HL-60/S4 treated with phorbol 12-myristate 13-acetate at 8.2 ng/mL for 4 days and 3 days (cell line): ENCODE data around the gene SEMA4A.
"Not testable (repeated sequence)": the region's sequence is repeated elsewhere in the genome, so short reads cannot be mapped to it uniquely, and the experiment has no call there.

Experiments
- in situ Hi-C: fragments of 300-500 bp; cut with MboI; formaldehyde crosslinking; loops from 2 replicates; pipeline ENCODE4 v1.15.0; 2022; ENCODE audit warnings: low sequenced_read_pairs

Gene SEMA4A

GRCh38 chr1:156155756-156156510, 2.5 kb downstream of the SEMA4A start:
- in situ Hi-C loops = no loop called here

DNA sequence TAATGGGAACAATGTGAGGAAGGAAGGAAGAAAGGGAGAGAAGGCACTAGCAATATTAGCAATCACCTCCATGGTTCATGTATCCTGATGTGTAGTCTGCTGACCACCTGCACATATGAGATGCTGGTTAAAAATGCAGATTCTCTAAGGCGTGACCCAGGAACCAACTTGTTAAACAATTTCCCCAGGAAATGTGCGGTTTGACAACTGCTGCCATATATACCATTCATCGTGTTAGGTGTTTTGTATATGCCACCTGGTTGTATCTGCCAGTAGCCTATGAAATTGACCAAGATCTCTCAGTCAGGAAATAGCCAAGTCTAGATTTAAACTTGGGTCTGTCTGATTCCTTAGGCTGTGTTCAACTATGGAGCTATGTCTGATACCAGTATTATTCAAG, 4.1 kb downstream of the SEMA4A start:
- in situ Hi-C loops = no loop called here

DNA sequence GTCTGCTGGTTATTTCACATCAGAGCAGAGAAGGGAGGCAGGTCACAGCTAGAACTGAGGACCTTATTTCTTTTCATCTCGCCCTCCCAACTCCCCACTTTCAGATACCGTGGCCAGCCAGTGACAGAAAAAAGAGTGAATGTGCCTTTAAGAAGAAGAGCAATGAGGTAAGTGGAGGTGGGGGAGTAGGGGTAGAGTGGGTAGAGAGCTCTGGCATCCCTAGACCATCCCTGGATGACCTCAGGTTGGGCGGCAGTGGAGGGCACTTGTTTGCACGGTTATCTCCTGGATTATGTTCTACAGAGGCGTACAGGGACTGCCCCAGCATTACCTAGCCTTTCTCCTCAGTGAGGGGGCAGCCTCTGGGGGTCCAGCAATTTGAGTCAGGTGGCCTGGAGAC, 4.6 kb downstream of the SEMA4A start:
- in situ Hi-C loops = no loop called here

DNA sequence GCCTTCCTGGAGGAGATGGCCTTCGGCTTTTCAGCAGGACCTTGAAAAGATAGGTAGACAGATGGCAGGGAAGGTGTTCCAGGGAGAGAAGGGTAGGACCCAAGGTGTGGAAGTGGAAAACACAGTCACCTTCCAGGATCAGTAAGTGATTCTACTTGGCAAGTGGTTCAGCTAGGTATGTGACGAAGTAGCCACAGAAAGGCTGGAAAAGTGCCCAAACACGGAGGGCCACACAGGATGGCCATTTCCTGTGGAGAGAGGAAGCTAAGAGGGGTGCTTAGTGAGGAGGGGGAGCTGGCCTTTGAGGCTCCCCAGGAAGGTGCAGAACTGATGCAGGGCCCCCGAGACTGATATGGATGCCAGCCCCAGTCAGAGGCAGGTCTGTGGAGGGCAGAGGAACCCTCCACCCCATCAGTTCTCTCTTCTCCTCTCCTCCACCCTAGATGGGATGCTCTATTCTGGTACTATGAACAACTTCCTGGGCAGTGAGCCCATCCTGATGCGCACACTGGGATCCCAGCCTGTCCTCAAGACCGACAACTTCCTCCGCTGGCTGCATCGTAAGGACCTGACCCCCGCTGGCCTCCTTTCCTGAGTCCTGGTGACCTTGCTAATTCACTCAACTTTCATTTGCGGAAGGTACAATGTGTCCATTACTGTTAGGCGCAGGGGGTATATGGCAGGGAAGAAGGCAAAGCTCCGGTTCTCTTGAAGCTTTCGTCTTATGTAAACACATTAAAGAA, 6.8 kb downstream of the SEMA4A start:
- in situ Hi-C loops = no loop called here

- in situ Hi-C loops = no loop called here
Measured at GRCh38 chr1:156160743-156161171, 7.4 kb downstream of the SEMA4A start.

GRCh38 chr1:156162430-156163037, 9.1 kb downstream of the SEMA4A start:
- in situ Hi-C loops = no loop called here

- in situ Hi-C loops = no loop called here
Measured at GRCh38 chr1:156163712-156164111, 10.3 kb downstream of the SEMA4A start.

DNA sequence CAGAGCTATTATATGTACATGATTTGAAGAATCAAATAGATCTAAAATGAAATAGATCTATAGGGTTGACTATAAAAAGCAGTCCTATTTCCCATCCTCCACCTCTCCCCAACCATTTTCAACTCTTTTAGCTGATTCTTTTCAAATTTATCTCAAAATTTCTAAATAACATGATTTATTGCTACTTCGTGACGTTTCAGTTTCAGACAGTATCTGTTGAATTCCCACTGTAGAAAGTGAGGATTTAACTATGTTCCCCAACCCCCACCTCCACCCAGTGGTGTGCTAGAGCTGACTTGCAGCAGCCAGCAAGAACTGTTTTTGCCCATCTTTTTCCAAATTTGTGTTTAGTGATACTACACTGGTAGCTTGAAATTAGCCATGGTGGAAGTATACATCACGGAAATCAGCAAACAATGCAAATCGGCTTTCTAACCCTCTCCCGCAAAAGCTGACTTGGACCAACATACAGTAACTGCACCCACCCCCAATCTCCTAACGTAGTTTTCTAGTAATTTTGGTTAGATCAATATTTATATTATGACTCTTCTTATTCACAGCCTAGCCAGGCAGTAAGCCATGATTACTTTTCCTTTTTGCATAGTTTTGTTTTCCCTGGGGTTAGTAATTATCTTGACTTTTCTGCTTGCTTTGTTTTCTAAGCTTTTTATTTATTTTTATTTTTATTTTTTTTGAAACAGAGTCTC, 10.9 kb downstream of the SEMA4A start:
- in situ Hi-C loops = no loop called here

GRCh38 chr1:156165083-156165482, 11.7 kb downstream of the SEMA4A start:
- in situ Hi-C loops = no loop called here

DNA sequence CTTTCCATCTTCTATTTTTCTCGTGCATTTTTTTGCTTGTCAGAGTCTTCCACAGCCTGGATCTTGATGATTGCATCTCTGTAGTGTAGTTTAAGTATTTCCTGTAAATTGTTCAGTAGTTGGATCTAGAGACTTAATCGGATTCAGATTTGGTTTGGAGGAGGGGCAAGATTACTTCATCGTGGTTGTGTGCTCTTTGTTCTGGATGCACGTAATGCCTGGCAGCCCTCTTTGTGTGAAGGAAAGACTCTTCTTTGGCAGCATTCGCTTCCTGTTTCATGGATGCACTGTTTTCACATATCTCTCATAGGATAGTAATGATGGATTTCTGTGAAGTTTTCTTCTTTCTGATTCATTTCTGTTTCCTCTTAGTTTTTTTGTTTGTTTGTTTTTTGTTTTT, 14.2 kb downstream of the SEMA4A start:
- in situ Hi-C loops = no loop called here

GRCh38 chr1:156172696-156173470, 19.5 kb downstream of the SEMA4A start:
- in situ Hi-C loops = no loop called here

GRCh38 chr1:156176610-156177210, 23.3 kb downstream of the SEMA4A start:
- in situ Hi-C loops = no loop called here

- in situ Hi-C loops = no loop called here
Measured at GRCh38 chr1:156177919-156178654, 24.7 kb downstream of the SEMA4A start.

DNA sequence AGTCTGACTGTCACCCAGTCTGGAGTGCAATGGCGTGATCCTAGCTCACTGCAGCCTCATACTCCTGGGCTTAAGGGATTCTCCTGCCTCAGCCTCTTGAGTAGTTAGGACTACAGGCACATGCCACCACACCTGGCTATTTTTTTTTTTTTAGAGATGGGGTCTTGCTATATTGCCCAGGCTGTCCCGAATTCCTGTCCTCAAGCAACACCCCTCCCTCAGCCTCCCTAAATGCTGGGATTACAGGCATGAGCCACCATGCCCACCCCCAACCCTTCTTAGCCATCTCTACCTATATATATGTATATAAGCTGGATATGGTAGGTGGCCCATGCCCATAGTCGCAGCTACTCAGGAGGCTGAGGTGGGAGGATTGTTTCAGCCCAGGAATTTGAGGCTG, 27.1 kb downstream of the SEMA4A start:
- in situ Hi-C loops = no loop called here

GRCh38 chr1:156181391-156181924, 28.1 kb downstream of the SEMA4A start:
- in situ Hi-C loops = not testable (repeated sequence)

- in situ Hi-C loops = not testable (repeated sequence)
Measured at GRCh38 chr1:156182010-156182779, 28.8 kb downstream of the SEMA4A start.

DNA sequence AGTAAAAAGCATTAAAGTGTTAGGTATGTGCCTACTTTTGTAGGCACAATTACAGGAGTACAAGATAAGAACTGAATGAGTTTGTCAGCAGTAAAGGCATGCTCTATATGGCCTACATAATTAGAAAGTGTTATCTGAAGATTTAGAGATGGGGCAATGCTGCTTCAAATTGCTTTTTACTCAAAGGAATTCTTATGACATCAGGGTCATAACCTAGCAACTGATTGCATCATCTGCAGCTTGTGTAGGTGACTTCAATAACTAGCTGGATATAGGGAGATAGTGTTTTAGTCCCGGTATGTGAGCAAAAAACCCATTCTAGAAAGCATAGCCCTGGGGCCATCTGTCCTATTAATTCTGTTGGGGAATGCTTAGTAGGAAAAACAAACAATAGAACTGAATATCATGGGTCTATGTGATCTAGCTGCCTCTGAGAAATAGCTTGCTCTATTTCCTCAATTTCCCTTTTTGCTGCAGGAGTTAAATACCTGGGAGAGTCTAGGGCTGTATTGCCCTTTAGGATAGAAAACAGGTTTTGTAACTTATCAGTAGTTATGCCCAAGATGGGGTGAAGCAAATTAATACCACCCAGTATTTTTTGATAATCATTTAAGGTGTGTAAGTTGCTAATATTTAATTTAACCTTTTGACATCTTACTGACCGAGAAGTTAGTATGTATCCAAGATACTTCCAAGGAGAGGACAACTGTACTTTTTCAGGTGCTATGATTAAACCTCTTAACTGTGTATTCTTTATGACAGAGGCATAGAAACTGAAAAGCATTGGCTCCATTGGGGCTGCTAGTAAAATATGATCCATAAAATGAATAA, 33.2 kb downstream of the SEMA4A start:
- in situ Hi-C loops = not testable (repeated sequence)

GRCh38 chr1:156190265-156190664, 36.9 kb downstream of the SEMA4A start:
- in situ Hi-C loops = not testable (repeated sequence)
